Heart left ventricle (tissue), 16 donors: ENCODE measurements around the gene APOL4. TPM values are rescaled to one million over a fixed set of nuclear protein-coding genes. Genes with fewer than 3 reads are reported as not detected.
A peak's percentile ranks its signal among the peaks of the same experiment; 100 is the strongest.
"Not testable (repeated sequence)": the region's sequence is repeated elsewhere in the genome, so short reads cannot be mapped to it uniquely, and the experiment has no call there.

Experiments used
- ATAC-seq, 4 donors: fragments of 200-7000 bp; cut with Tn5 transposase; one replicate each; pipeline ENCODE4 v1.9.1; 2020 to 2022; ENCODE audit warnings: moderate library complexity in 4 of 4, mild to moderate bottlenecking in 3 of 4, moderate number of reproducible peaks in 1 of 4
- DNase-seq, 5 donors: peaks; one replicate each; pipeline ENCODE4 v3.0.0-alpha.2; 2020
- H3K27ac ChIP-seq, 12 donors: fragments of 200-600 bp; sonication (generic) in 4 of 12; one replicate each; pipeline versions ENCODE4 v1.5.0 to v1.8.0; 2016 to 2022; ENCODE audit warnings: mild to moderate bottlenecking in 2 of 12
- H3K27me3 ChIP-seq, 9 donors: fragments of 200-600 bp; sonication (generic) in 2 of 9; one replicate each; pipeline versions ENCODE4 v1.5.1 to v1.8.0; 2016 to 2022; ENCODE audit warnings: mild to moderate bottlenecking in 3 of 9
- H3K36me3 ChIP-seq, 9 donors: fragments of 200-600 bp; sonication (generic) in 2 of 9; one replicate each; pipeline versions ENCODE4 v1.5.0 to v1.8.0; 2018 to 2022; ENCODE audit warnings: mild to moderate bottlenecking in 2 of 9
- H3K4me1 ChIP-seq, 12 donors: fragments of 200-600 bp; sonication (generic) in 4 of 12; one replicate each; pipeline versions ENCODE4 v1.5.0 to v1.8.0; 2016 to 2022; ENCODE audit warnings: mild to moderate bottlenecking in 3 of 12
- H3K4me3 ChIP-seq, 12 donors: fragments of 200-600 bp; sonication (generic) in 4 of 12; one replicate each; pipeline versions ENCODE4 v1.5.0 to v1.8.0; 2017 to 2022; ENCODE audit warnings: mild to moderate bottlenecking in 9 of 12, moderate library complexity in 4 of 12
- H3K9me3 ChIP-seq, 12 donors: fragments of 200-600 bp; sonication (generic) in 4 of 12; one replicate each; pipeline versions ENCODE4 v1.5.0 to v1.8.0; 2016 to 2022; ENCODE audit warnings: mild to moderate bottlenecking in 1 of 12
- POLR2A ChIP-seq, 2 donors: fragments of 450-650 bp; IDR thresholded peaks; one replicate each; pipeline ENCODE4 v1.6.1; 2017; ENCODE audit warnings: antibody characterized with exemption in 2 of 2, mild to moderate bottlenecking in 2 of 2, moderate library complexity in 2 of 2
- WGBS, 4 donors: extraction: QIAGEN DNeasy Blood & Tissue Kit in 2 of 4; methylation state at CpG; one replicate each; pipeline versions ENCODE4 v1.1.5 to v1.1.7; 2013 to 2018; 5-methylcytosine and 5-hydroxymethylcytosine counted together
- intact Hi-C, 10 donors: fragments of 100-400 bp; cut with DNase I; formaldehyde crosslinking; loops; one replicate each; pipeline versions ENCODE4 v1.11.1 to v1.14.2; 2022
- polyA plus RNA-seq, 2 donors: library from polyadenylated mRNA; stranded (reverse); fragments of 200-250 nt; gene quantifications; one replicate each; pipeline ENCODE4 v1.2.3, GENCODE V29; 2013
- total RNA-seq, 9 donors: library from RNA; depleted of rRNA in 2 of 9; stranded (reverse); fragments of >200 nt in 2 of 9; fragmentation: NEBNext Ultra II Directional in 3 of 9; extraction: Animal tissue kit (Norgen Biotek cat#: 25700) in 3 of 9; gene quantifications; one replicate each; pipeline versions ENCODE4 v1.1.0 to v1.2.4, GENCODE V29; 2016 to 2023
- TF ChIP-seq, protein P1 (sequence below), 12 donors: fragments of 200-600 bp; sonication (generic) in 4 of 12; IDR thresholded peaks; one replicate each; pipeline versions ENCODE4 v1.5.0 to v1.8.0; 2018 to 2022; ENCODE audit warnings: antibody characterized with exemption in 12 of 12, mild to moderate bottlenecking in 5 of 12
- donor health status: ischemic (EF 13 %, LVEDD 7.1; RV severe dilation, severe dysfunction).
- donor health status: healthy with polysubstance abuse.
- donor health status: DM: no; HTN: yes; CAD: no.
- donor health status: DM: no; HTN: no; CAD: no.
- donor health status: ischemic (EF 25% LVEDD 6.9; RV normal size, moderate dysfunction).
- donor health status: ischemic (EF 25% LVEDD 5.7; RV mildly dilated, moderate dysfunction).
- donor health status: healthy.
- donor health status: DM: yes; HTN: yes; CAD: no.
- donor health status: ischemic (EF 35%, LVEDD 5.7; RV mildly dilated, moderate dysfunction).
- donor health status: nonischemic (EF 11% LVEDD 7.7; RV severe dilation, severe dysfunction).
- donor health status: DM: yes; HTN: yes; CAD: no.
- donor health status: PGD.
- donor health status: ischemic (EF 29% LVEDD 5.4; RV normal size, mild dysfunction).
- donor health status: nonischemic (EF 23%, LVEDD 6.1; RV moderate dilation, normal function).

APOL4 gene
- total and polyA plus RNA-seq, 11 donors: 1.7 to 26.5 (median 4.0) TPM; not detected in 2

DNA sequence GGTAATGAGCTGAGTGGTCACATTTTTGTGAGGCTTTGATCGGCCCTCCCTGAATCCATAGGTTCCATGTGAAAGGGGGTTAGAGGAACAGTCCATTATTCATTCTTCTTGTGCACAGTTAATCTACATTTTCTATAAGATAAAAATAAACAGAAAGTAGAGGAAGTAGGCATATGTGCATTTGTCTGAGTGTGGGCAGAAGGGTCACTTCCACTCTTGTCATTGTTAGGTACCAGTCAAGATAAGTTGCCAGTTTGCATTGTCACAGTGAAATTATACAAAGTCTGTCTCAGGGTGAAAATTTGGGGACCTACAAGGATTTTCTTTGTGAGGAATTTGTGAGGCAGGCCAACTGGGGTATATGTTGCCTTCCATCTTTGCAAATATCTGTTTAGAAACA, 4.6 kb upstream of the APOL4 start:
- WGBS, 4 donors: 85 to 93% (median 89%) methylated on average over 1 of the region's 1 CpG
- no peak for DNase-seq
- intact Hi-C loops: no loop called here
- peaks cover 0 to 73% (median 19%) of the 10 kb centered on the region in 12 donors for H3K4me1 ChIP-seq
- no peaks in the 10 kb centered on the region for H3K36me3 ChIP-seq
- no peak overlapping the region for H3K27ac ChIP-seq
- no peak overlapping the region for H3K4me3 ChIP-seq
- ATAC-seq: no peak
- TF ChIP-seq, protein P1, sequence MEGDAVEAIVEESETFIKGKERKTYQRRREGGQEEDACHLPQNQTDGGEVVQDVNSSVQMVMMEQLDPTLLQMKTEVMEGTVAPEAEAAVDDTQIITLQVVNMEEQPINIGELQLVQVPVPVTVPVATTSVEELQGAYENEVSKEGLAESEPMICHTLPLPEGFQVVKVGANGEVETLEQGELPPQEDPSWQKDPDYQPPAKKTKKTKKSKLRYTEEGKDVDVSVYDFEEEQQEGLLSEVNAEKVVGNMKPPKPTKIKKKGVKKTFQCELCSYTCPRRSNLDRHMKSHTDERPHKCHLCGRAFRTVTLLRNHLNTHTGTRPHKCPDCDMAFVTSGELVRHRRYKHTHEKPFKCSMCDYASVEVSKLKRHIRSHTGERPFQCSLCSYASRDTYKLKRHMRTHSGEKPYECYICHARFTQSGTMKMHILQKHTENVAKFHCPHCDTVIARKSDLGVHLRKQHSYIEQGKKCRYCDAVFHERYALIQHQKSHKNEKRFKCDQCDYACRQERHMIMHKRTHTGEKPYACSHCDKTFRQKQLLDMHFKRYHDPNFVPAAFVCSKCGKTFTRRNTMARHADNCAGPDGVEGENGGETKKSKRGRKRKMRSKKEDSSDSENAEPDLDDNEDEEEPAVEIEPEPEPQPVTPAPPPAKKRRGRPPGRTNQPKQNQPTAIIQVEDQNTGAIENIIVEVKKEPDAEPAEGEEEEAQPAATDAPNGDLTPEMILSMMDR (IDR thresholded peaks at IDR 0.05): no peak
- TF ChIP-seq POLR2A (IDR thresholded peaks at IDR 0.05): no peak
- H3K9me3 ChIP-seq: peaks cover 0 to 4% (median 0%) of the 10 kb centered on the region in 12 donors
- H3K27me3 ChIP-seq: no peaks in the 10 kb centered on the region

DNA sequence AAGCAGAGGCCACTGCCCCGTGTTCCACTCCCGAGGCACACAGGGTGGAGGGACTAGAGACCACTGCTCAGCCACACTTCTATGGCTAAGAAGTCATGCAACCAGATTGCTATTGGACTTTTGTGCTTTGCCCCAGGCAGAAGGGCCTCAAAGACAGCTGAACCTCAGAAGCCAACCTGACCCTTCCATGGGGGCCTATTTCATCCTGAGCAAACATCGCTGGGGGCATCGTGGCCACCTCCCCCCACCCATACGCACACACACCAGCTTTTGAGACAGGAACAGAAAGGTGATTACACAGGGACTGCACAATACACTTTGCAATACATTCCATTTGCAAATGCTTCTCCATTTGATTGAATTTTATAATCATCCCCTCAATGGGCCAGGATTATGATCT, 4.0 kb upstream of the APOL4 start:
- intact Hi-C loops, H3K27me3 ChIP-seq, H3K9me3 ChIP-seq, H3K4me3 ChIP-seq, ATAC-seq, H3K27ac ChIP-seq, DNase-seq, H3K36me3 ChIP-seq: not testable (repeated sequence)
- peaks cover 0 to 68% (median 15%) of the 10 kb centered on the region in 12 donors for H3K4me1 ChIP-seq
- 62 to 99% (median 75%) methylated on average over 4 to 5 of the region's 5 CpGs for WGBS, 4 donors

DNA sequence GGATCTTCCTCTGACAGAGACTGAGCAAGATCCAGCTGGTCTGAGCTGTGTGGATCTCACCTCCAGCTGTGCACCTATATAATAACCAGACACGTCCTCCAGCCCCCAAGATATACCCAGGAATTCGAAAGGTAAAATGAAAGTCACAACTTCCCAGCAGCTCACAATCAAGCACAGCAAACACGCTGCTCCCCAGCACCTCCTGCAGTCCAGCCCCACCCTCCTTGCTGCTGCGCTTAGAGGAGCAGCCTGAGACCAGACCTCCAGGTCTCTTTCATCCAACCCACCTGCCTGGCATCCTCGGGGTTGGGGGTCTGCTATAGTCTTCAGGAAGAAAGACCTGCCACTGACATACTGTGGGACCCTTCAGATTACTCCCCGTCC, 3.0 kb upstream of the APOL4 start:
- Histone ChIP-seq H3K4me3 (no peak overlapping the region), H3K27me3 (no peaks in the 10 kb centered on the region), H3K9me3 (peaks cover 0 to under 1% (median 0%) of the 10 kb centered on the region in 12 donors), H3K36me3 (no peaks in the 10 kb centered on the region), H3K4me1 (peaks cover 0 to 67% (median 20%) of the 10 kb centered on the region in 12 donors), H3K27ac (no peak overlapping the region)
- DNase-seq (no peak), ATAC-seq (no peak)
- intact Hi-C loops: no loop called here
- no peak for TF ChIP-seq POLR2A (IDR thresholded peaks at IDR 0.05)
- TF ChIP-seq, protein P1 (IDR thresholded peaks at IDR 0.05): no peak
- 70 to 82% (median 79%) methylated on average over 6 of the region's 6 CpGs for WGBS, 4 donors

DNA sequence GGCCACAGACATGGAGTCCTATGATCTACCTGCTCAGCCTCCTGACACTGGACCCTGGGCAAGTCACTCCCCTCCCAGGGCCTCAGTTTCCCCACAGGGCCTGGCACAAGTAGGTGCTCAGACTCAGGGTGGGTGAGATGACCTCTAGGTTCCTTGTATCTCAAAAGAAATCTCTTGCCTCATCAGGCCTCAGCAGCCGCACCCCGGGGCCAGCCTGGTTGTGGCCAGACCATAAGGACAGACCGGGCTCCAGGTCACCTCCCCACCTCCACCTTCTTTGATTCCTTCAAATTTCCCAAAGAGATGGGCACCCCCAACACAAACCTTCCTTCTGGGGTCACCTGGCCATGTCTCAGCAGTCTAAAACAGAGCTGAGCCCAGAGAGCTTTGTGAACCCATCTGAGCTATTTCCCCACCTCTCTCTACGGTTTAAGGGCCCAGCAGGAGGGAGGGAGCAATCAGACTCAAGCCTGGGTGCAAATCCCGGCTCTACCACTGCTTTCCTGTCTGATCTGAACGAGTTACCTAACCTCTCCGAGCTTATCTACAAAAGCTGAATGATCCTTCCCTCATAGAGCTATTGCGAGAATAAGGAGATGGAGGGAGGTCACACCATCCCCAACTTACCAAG, 2.5 kb upstream of the APOL4 start:
- Histone ChIP-seq H3K4me1 (peaks cover 0 to 70% (median 22%) of the 10 kb centered on the region in 12 donors), H3K9me3 (no peaks in the 10 kb centered on the region), H3K27ac (no peak overlapping the region), H3K36me3 (no peaks in the 10 kb centered on the region), H3K27me3 (no peaks in the 10 kb centered on the region), H3K4me3 (no peak overlapping the region)
- no peak for TF ChIP-seq POLR2A (IDR thresholded peaks at IDR 0.05)
- TF ChIP-seq, protein P1 (IDR thresholded peaks at IDR 0.05): no peak
- intact Hi-C loops: no loop called here
- ATAC-seq (no peak), DNase-seq (no peak)
- WGBS, 4 donors: 74 to 87% (median 81%) methylated on average over 8 of the region's 8 CpGs

DNA sequence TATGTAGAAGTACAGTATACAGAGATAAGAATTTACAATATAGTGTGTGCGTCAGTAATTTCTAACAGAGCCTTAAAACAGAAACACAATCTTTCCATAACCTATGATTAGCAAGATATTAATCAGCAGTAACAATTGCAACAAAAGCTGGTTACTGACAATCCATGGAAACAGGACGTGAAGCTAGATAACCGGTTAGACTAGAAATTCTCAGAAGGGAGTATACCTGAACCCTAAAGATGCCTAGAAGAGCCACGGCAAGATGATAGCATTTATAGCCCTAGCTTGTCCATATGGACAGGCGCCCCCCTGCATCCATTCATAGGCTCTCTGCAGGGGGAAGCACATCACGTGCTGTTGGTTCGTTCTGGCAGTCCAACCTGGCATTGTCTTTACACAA, 1.8 kb upstream of the APOL4 start:
- not testable (repeated sequence) for H3K4me3 ChIP-seq, H3K36me3 ChIP-seq, ATAC-seq, H3K9me3 ChIP-seq, H3K27ac ChIP-seq, DNase-seq, H3K27me3 ChIP-seq
- intact Hi-C loops: loop anchor here in 1 of 10 donors (2.0 kb wide), 1 partner anchor 51 kb away; no protein-coding TSS in a partner anchor
- H3K4me1 ChIP-seq: peaks cover 0 to 70% (median 26%) of the 10 kb centered on the region in 12 donors
- WGBS, 4 donors: 75 to 82% (median 81%) methylated on average over 7 of the region's 7 CpGs

DNA sequence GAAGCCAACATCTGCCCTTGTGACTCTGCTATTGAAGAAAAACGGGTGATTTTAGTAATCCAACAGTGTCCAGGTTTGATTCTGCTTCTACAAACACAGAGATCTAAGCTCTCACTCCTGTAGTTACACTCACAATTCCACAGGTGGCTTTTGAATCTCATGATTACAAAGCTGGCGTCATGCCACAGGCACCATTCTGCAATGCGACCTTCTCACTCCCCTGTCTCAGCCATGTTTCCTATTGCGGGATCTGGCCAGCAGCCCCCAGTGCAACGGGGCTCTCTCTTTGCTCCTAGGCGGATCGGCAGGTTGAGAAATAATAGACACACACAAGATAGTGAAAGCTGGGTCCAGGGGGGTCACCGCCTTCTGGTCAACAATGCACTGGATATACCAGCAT, 1.3 kb upstream of the APOL4 start:
- DNase-seq: peak in 1 of 5 donors; percentile 50

DNA sequence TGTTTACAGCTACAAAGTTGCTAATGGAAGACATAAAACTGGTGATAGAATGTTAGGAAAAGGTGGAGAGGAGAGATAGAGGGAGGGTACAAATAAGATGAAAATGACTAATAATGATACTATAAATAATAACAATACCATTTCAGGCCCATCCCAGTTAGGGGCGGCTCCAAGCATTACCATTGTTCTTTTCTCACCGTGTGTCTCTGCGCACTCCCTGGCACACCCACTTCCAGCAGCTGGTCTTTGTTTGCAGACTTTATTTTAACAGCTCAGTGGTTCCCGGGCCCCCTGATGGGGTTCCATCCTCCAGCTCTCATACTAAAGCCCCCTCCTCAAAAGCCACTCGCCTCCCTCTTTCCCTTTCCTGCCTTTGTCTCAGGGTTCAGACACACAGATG, 584 bp downstream of the APOL4 start:
- peaks cover 0 to 70% (median 45%) of the 10 kb centered on the region in 12 donors for H3K4me1 ChIP-seq
- 55 to 86% (median 75%) methylated on average over 1 of the region's 5 CpGs; no CpG with 5 or more reads in 1 of the 4 donors for WGBS, 4 donors
- H3K27me3 ChIP-seq, DNase-seq, H3K36me3 ChIP-seq, H3K9me3 ChIP-seq: not testable (repeated sequence)
- intact Hi-C loops: loop anchor here in 1 of 10 donors (1.0 kb wide), 1 partner anchor 38 kb away; the partner anchor contains the start of gene APOL2
- ATAC-seq: peak; percentile 33 to 72 (median 48)
- H3K27ac ChIP-seq: peak overlapping the region in 11 of 12 donors; percentile 16 to 95 (median 77)
- peak overlapping the region in 8 of 12 donors; percentile 2 to 57 (median 48) for H3K4me3 ChIP-seq

More for the DNA sequence above, 1.3 kb upstream of the APOL4 start:
- not testable (repeated sequence) for H3K27me3 ChIP-seq, H3K36me3 ChIP-seq, H3K4me3 ChIP-seq, ATAC-seq, H3K9me3 ChIP-seq
- 36 to 49% (median 40%) methylated on average over 8 of the region's 8 CpGs for WGBS, 4 donors
- peaks cover 0 to 70% (median 29%) of the 10 kb centered on the region in 12 donors for H3K4me1 ChIP-seq
- H3K27ac ChIP-seq: peak overlapping the region in 2 of 12 donors; percentile 13 to 90
- intact Hi-C loops: loop anchor here in 1 of 10 donors (2.0 kb wide), 1 partner anchor 52 kb away; no protein-coding TSS in a partner anchor
